A673 (cell line): Measurements from ENCODE around the gene NRXN3. TPM values are rescaled to one million over a fixed set of nuclear protein-coding genes. Genes with fewer than 3 reads are reported as not detected.

Experiments used
- BruUV-seq: library from RNA; stranded (reverse); fragments of 400-500 nt; replicated peaks from 2 replicates; lab custom pipeline; 2021; lab: Mats Ljungman, UMichigan
- CTCF ChIA-PET: fragments of 300-600 bp; sonication (Branson Sonifier 250); formaldehyde crosslinking; loops from one replicate; lab custom pipeline; 2022; ENCODE audit warnings: antibody characterized with exemption; lab: Charles Lee
- POLR2A ChIA-PET: fragments of 300-600 bp; sonication (Branson Sonifier 250); formaldehyde crosslinking; loops from one replicate; lab custom pipeline; 2022; ENCODE audit warnings: antibody characterized with exemption; ENCODE audit not compliant: low non-redundant PET; lab: Charles Lee
- DNase-seq: peaks from one replicate; pipeline ENCODE4 v3.0.0-alpha.2; 2015; ENCODE audit warnings: low spot score
- H3K27ac ChIP-seq: fragments of 200-600 bp; sonication (generic); 2 replicates; pipeline ENCODE4 v1.5.1; 2016; ENCODE audit warnings: mixed run types, low read depth, mild to moderate bottlenecking, mixed read lengths, antibody characterized with exemption, low read length; ENCODE audit not compliant: poor library complexity, severe bottlenecking
- H3K27me3 ChIP-seq: fragments of 200-600 bp; sonication (generic); replicated peaks from 2 replicates; pipeline ENCODE4 v1.6.1; 2017; ENCODE audit warnings: mixed run types, low read depth, mild to moderate bottlenecking, mixed read lengths, antibody characterized with exemption, low read length; ENCODE audit not compliant: insufficient read depth, poor library complexity
- H3K36me3 ChIP-seq: fragments of 200-600 bp; sonication (generic); 2 replicates; pipeline ENCODE4 v1.6.1; 2016; ENCODE audit warnings: mixed run types, mild to moderate bottlenecking, mixed read lengths, antibody characterized with exemption, low read length; ENCODE audit not compliant: insufficient read depth, poor library complexity, severe bottlenecking
- H3K4me1 ChIP-seq: fragments of 200-600 bp; sonication (generic); 2 replicates; pipeline ENCODE4 v1.6.1; 2017; ENCODE audit warnings: mixed run types, mild to moderate bottlenecking, mixed read lengths, antibody characterized with exemption, low read length; ENCODE audit not compliant: insufficient read depth, poor library complexity, severe bottlenecking
- H3K4me3 ChIP-seq: fragments of 200-600 bp; sonication (generic); 2 replicates; pipeline ENCODE4 v1.5.1; 2016; ENCODE audit warnings: low read depth, mixed run types, mild to moderate bottlenecking, mixed read lengths, low read length; ENCODE audit not compliant: poor library complexity, severe bottlenecking
- H3K9me3 ChIP-seq: fragments of 200-600 bp; sonication (generic); 2 replicates; pipeline ENCODE4 v1.6.1; 2016; ENCODE audit warnings: mixed run types, low read depth, mild to moderate bottlenecking, mixed read lengths, antibody characterized with exemption, low read length; ENCODE audit not compliant: poor library complexity, severe bottlenecking
- EZH2 ChIP-seq: fragments of 200-600 bp; sonication (generic); IDR thresholded peaks from 2 replicates; pipeline ENCODE4 v1.6.1; 2017; ENCODE audit warnings: borderline replicate concordance, low read depth, mild to moderate bottlenecking, mixed read lengths, antibody characterized with exemption, low read length; ENCODE audit not compliant: poor library complexity, severe bottlenecking
- intact Hi-C: fragments of 100-400 bp; cut with micrococcal nuclease; formaldehyde crosslinking; loops from one replicate; pipeline ENCODE4 v1.10.0; 2022; ENCODE audit not compliant: unreplicated experiment
- total RNA-seq: library from RNA; stranded (reverse); gene quantifications from 2 replicates; pipeline ENCODE4 v1.2.3, GENCODE V29; 2021
- TF ChIP-seq, protein P1 (sequence below): fragments of 300-800, 200-600 bp; sonication (generic); conservative IDR thresholded peaks from 2 replicates; pipeline ENCODE4 v1.5.1; 2017; ENCODE audit warnings: low read depth, mild to moderate bottlenecking, antibody characterized with exemption, low read length, moderate library complexity, mixed read lengths

NRXN3 gene
- total RNA-seq, 1 experiment from 2014 or later, result 0.21 TPM

GRCh38 chr14:79580414-79580813 is 1410.2 kb downstream of the NRXN3 start:
- intact Hi-C loops, result no loop called here
- CTCF ChIA-PET, result no interaction called here

GRCh38 chr14:79580906-79581305 is 1410.7 kb downstream of the NRXN3 start:
- H3K4me3 ChIP-seq, result no peak overlapping the region
- no peak for DNase-seq
- ChIA-PET POLR2A (interaction anchor here (0.6 kb wide), 1 partner anchor 1969 kb away, joined by 5 read pairs; no protein-coding TSS in a partner anchor), CTCF (no interaction called here)
- TF ChIP-seq, protein P1, sequence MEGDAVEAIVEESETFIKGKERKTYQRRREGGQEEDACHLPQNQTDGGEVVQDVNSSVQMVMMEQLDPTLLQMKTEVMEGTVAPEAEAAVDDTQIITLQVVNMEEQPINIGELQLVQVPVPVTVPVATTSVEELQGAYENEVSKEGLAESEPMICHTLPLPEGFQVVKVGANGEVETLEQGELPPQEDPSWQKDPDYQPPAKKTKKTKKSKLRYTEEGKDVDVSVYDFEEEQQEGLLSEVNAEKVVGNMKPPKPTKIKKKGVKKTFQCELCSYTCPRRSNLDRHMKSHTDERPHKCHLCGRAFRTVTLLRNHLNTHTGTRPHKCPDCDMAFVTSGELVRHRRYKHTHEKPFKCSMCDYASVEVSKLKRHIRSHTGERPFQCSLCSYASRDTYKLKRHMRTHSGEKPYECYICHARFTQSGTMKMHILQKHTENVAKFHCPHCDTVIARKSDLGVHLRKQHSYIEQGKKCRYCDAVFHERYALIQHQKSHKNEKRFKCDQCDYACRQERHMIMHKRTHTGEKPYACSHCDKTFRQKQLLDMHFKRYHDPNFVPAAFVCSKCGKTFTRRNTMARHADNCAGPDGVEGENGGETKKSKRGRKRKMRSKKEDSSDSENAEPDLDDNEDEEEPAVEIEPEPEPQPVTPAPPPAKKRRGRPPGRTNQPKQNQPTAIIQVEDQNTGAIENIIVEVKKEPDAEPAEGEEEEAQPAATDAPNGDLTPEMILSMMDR, result no peak
- TF ChIP-seq EZH2, result no peak
- H3K4me1 ChIP-seq, result peaks cover 63% of the 10 kb centered on the region
- no TSS peak for BruUV-seq
- intact Hi-C loops, result no loop called here
- no peak overlapping the region for H3K27ac ChIP-seq
- no peaks in the 10 kb centered on the region for H3K27me3 ChIP-seq
- no peaks in the 10 kb centered on the region for H3K9me3 ChIP-seq
- no peaks in the 10 kb centered on the region for H3K36me3 ChIP-seq

More at GRCh38 chr14:79580414-79580813, 1410.2 kb downstream of the NRXN3 start:
- no peak for DNase-seq
- Histone ChIP-seq H3K27ac (no peak overlapping the region), H3K4me1 (peaks cover 64% of the 10 kb centered on the region), H3K36me3 (no peaks in the 10 kb centered on the region), H3K4me3 (no peak overlapping the region), H3K27me3 (no peaks in the 10 kb centered on the region), H3K9me3 (no peaks in the 10 kb centered on the region)
- BruUV-seq, result no TSS peak
- TF ChIP-seq EZH2, result no peak
- TF ChIP-seq, protein P1, result no peak
- POLR2A ChIA-PET, result interaction anchor here (0.6 kb wide), 1 partner anchor 1969 kb away, joined by 5 read pairs; no protein-coding TSS in a partner anchor

- TF ChIP-seq, protein P1, result no peak
- no peak for TF ChIP-seq EZH2
- no peak overlapping the region for H3K27ac ChIP-seq
- no TSS peak for BruUV-seq
Measured at GRCh38 chr14:79581912-79582576, 1411.9 kb downstream of the NRXN3 start.

More at GRCh38 chr14:79581912-79582576, 1411.9 kb downstream of the NRXN3 start:
- no peaks in the 10 kb centered on the region for H3K9me3 ChIP-seq
- H3K4me3 ChIP-seq, result no peak overlapping the region
- ChIA-PET CTCF (no interaction called here), POLR2A (interaction anchor here (0.6 kb wide), 1 partner anchor 368 kb away, joined by 3 read pairs; no protein-coding TSS in a partner anchor)
- intact Hi-C loops, result no loop called here
- H3K4me1 ChIP-seq, result peaks cover 69% of the 10 kb centered on the region
- H3K36me3 ChIP-seq, result no peaks in the 10 kb centered on the region
- H3K27me3 ChIP-seq, result no peaks in the 10 kb centered on the region
- no peak for DNase-seq
